HEK293T (cell line): ENCODE measurements around the gene SPDEF.

Source experiments
- ARNT ChIP-seq: fragments of 450-650 bp; IDR thresholded peaks from 2 replicates; pipeline ENCODE4 v1.6.1; 2017; ENCODE audit warnings: mild to moderate bottlenecking
- BHLHE40 ChIP-seq: fragments of 450-650 bp; IDR thresholded peaks from 2 replicates; pipeline ENCODE4 v1.6.1; 2016; ENCODE audit warnings: mild to moderate bottlenecking, moderate library complexity, borderline replicate concordance
- CTBP1 ChIP-seq: fragments of 450-650 bp; IDR thresholded peaks from 2 replicates; pipeline ENCODE4 v1.6.1; 2016; ENCODE audit warnings: borderline replicate concordance
- FOXA1 ChIP-seq: fragments of 450-650 bp; IDR thresholded peaks from 2 replicates; pipeline ENCODE4 v1.6.1; 2016; ENCODE audit warnings: mild to moderate bottlenecking
- FOXM1 ChIP-seq: fragments of 450-650 bp; IDR thresholded peaks from 2 replicates; pipeline ENCODE4 v1.6.1; 2017; ENCODE audit warnings: mild to moderate bottlenecking, borderline replicate concordance
- LEF1 ChIP-seq: fragments of 450-650 bp; IDR thresholded peaks from 2 replicates; pipeline ENCODE4 v1.6.1; 2017; ENCODE audit warnings: mild to moderate bottlenecking, borderline replicate concordance
- NFRKB ChIP-seq: fragments of 450-650 bp; IDR thresholded peaks from 2 replicates; pipeline ENCODE4 v1.6.1; 2016; ENCODE audit warnings: mild to moderate bottlenecking, moderate library complexity
- SP1 ChIP-seq: fragments of 450-650 bp; IDR thresholded peaks from 2 replicates; pipeline ENCODE4 v1.6.1; 2017

GRCh38 chr6:34535199-34535598, 20.9 kb downstream of the SPDEF start:
- TF ChIP-seq FOXM1 (no peak), ARNT (no peak), CTBP1 (no peak), NFRKB (no peak), LEF1 (no peak), BHLHE40 (no peak), FOXA1 (no peak), SP1 (no peak)
